ENCODE data around the gene PLCH1.

The PLCH1 gene

GRCh38 chr3:155673421-155673820, 71.5 kb downstream of the PLCH1 start (continued):
- TF ChIP-seq ZNF426 (tag by site-specific recombination; IDR thresholded peaks at IDR 0.05) (no peak), WT1 (tag by site-specific recombination; IDR thresholded peaks at IDR 0.05) (no peak), ZNF184 (tag by site-specific recombination; IDR thresholded peaks at IDR 0.05) (no peak), ZBTB44 (tag by site-specific recombination; IDR thresholded peaks at IDR 0.05) (no peak), SETDB1 (IDR thresholded peaks at IDR 0.05; ENCODE audit: insufficient read length, low read length) (no peak), KLF17 (tag by site-specific recombination; IDR thresholded peaks at IDR 0.05) (no peak), ZNF610 (tag by site-specific recombination; IDR thresholded peaks at IDR 0.05; ENCODE audit: borderline replicate concordance) (no peak), MZF1 (tag by site-specific recombination; IDR thresholded peaks at IDR 0.05; ENCODE audit: borderline replicate concordance) (no peak), ZNF658 (tag by site-specific recombination; IDR thresholded peaks at IDR 0.05) (no peak), ZFP37 (tag by site-specific recombination; IDR thresholded peaks at IDR 0.05) (no peak)

GRCh38 chr3:155670335-155670734, 74.5 kb downstream of the PLCH1 start:
- POLR2A ChIA-PET: no interaction called here
- CTCF ChIA-PET: interaction anchor here (0.9 kb wide), 1 partner anchor 288 kb away, joined by 3 read pairs; no protein-coding TSS in a partner anchor
- TF ChIP-seq PRDM4 (tag by site-specific recombination; IDR thresholded peaks at IDR 0.05) (no peak), TSHZ1 (tag by site-specific recombination; IDR thresholded peaks at IDR 0.05; ENCODE audit: borderline replicate concordance) (no peak), ZNF362 (tag by site-specific recombination; IDR thresholded peaks at IDR 0.05) (no peak), HOXA7 (CRISPR knock-in tag; IDR thresholded peaks at IDR 0.05; ENCODE audit: borderline replicate concordance) (no peak), HIC1 (tag by site-specific recombination; IDR thresholded peaks at IDR 0.05) (no peak), SETDB1 (IDR thresholded peaks at IDR 0.05; ENCODE audit: insufficient read length, low read length) (no peak), ZNF785 (tag by site-specific recombination; IDR thresholded peaks at IDR 0.05) (no peak), ZNF692 (tag by site-specific recombination; IDR thresholded peaks at IDR 0.05) (no peak), ZNF416 (tag by site-specific recombination; IDR thresholded peaks at IDR 0.05) (no peak), INSM2 (tag by site-specific recombination; IDR thresholded peaks at IDR 0.05) (no peak), OSR2 (tag by site-specific recombination; IDR thresholded peaks at IDR 0.05) (no peak)

More at GRCh38 chr3:155670335-155670734, 74.5 kb downstream of the PLCH1 start:
- Histone ChIP-seq H3K4me1 (ENCODE audit: control insufficient read depth, insufficient read depth, low read length) (no peaks in the 10 kb centered on the region; the same call in 1 of the 2 replicates), H3K9me3 (ENCODE audit: control insufficient read depth, insufficient read depth, low read depth, low read length) (no peaks in the 10 kb centered on the region), H3K36me3 (ENCODE audit: control insufficient read depth in 2 of 2, insufficient read depth in 1 of 2, low read length in 2 of 2) (no peaks in the 10 kb centered on the region), H3K27ac (ENCODE audit: extremely low read depth, low read depth, low read length) (no peak overlapping the region), H3K4me3 (ENCODE audit: low read depth, low read length) (no peak overlapping the region)
